Neutrophil (primary cell): Measurements from ENCODE around the gene CARD19.

Experiments used
- H3K27ac ChIP-seq: fragments of 200-600 bp; sonication (generic); 2 replicates; pipeline ENCODE4 v1.5.1; 2016; ENCODE audit warnings: mild to moderate bottlenecking, moderate library complexity
- H3K27me3 ChIP-seq: fragments of 200-600 bp; sonication (generic); 2 replicates; pipeline ENCODE4 v1.6.0; 2016; ENCODE audit warnings: mild to moderate bottlenecking
- H3K36me3 ChIP-seq: fragments of 200-600 bp; sonication (generic); 2 replicates; pipeline ENCODE4 v1.5.1; 2017
- H3K4me1 ChIP-seq, 2 experiments: fragments of 200-600 bp in 1 of 2; sonication (generic) in 1 of 2; 1 replicate in 1 of 2; 2 replicates in 1 of 2; pipeline versions ENCODE4 v1.5.1 to v1.6.1; 2013 to 2016; ENCODE audit warnings: low read depth in 1 of 2, low read length in 1 of 2, mild to moderate bottlenecking in 1 of 2, moderate library complexity in 1 of 2; ENCODE audit not compliant: control insufficient read depth in 1 of 2, insufficient read depth in 1 of 2
- H3K4me3 ChIP-seq, 2 experiments: fragments of 200-600 bp in 1 of 2; sonication (generic) in 1 of 2; 1 replicate in 1 of 2; 2 replicates in 1 of 2; pipeline ENCODE4 v1.5.1; 2013 to 2016; ENCODE audit warnings: low read depth in 1 of 2, low read length in 1 of 2, mild to moderate bottlenecking in 1 of 2, moderate library complexity in 1 of 2
- H3K9me3 ChIP-seq: fragments of 200-600 bp; sonication (generic); 2 replicates; pipeline ENCODE4 v1.5.1; 2016
- CTCF ChIP-seq: fragments of 200-600 bp; sonication (generic); IDR thresholded peaks from 2 replicates; pipeline ENCODE4 v1.5.1; 2016; ENCODE audit warnings: antibody characterized with exemption

Gene CARD19

GRCh38 chr9:93129286-93129685, 33.3 kb downstream of the CARD19 start:
- H3K36me3 ChIP-seq: peaks cover 87% of the 10 kb centered on the region
- H3K4me1 ChIP-seq: peaks cover 77 to 81% of the 10 kb centered on the region in 2 experiments
- H3K27ac ChIP-seq: peak overlapping the region; percentile 100
- peak; percentile 23 for TF ChIP-seq CTCF
- H3K4me3 ChIP-seq: peak overlapping the region; percentile 93 to 94
- H3K9me3 ChIP-seq: no peaks in the 10 kb centered on the region
- H3K27me3 ChIP-seq: no peaks in the 10 kb centered on the region

GRCh38 chr9:93129691-93130500, 33.9 kb downstream of the CARD19 start:
- Histone ChIP-seq H3K27me3 (peaks cover 2% of the 10 kb centered on the region), H3K4me3 (peak overlapping the region; percentile 93 to 94), H3K9me3 (no peaks in the 10 kb centered on the region), H3K27ac (peak overlapping the region; percentile 100), H3K4me1 (peaks cover 82 to 87% of the 10 kb centered on the region in 2 experiments), H3K36me3 (peaks cover 81% of the 10 kb centered on the region)
- TF ChIP-seq CTCF: no peak

GRCh38 chr9:93130861-93131481, 35.0 kb downstream of the CARD19 start:
- peak overlapping the region; percentile 100 for H3K27ac ChIP-seq
- no peak for TF ChIP-seq CTCF
- H3K4me3 ChIP-seq: peak overlapping the region; percentile 93 to 94
- peaks cover 13% of the 10 kb centered on the region for H3K27me3 ChIP-seq
- peaks cover 84 to 86% of the 10 kb centered on the region in 2 experiments for H3K4me1 ChIP-seq
- peaks cover 70% of the 10 kb centered on the region for H3K36me3 ChIP-seq
- H3K9me3 ChIP-seq: no peaks in the 10 kb centered on the region

GRCh38 chr9:93131599-93132286, 35.7 kb downstream of the CARD19 start:
- Histone ChIP-seq H3K4me1 (peaks cover 76 to 78% of the 10 kb centered on the region in 2 experiments), H3K27ac (peak overlapping the region; percentile 100), H3K27me3 (peaks cover 21% of the 10 kb centered on the region), H3K4me3 (peak overlapping the region; percentile 93 to 94), H3K36me3 (peaks cover 63% of the 10 kb centered on the region), H3K9me3 (no peaks in the 10 kb centered on the region)
- TF ChIP-seq CTCF: no peak

GRCh38 chr9:93132287-93132927, 36.4 kb downstream of the CARD19 start:
- peaks cover 56% of the 10 kb centered on the region for H3K36me3 ChIP-seq
- peaks cover 27% of the 10 kb centered on the region for H3K27me3 ChIP-seq
- H3K9me3 ChIP-seq: no peaks in the 10 kb centered on the region
- TF ChIP-seq CTCF: no peak
- H3K27ac ChIP-seq: peak overlapping the region; percentile 100
- H3K4me1 ChIP-seq: peaks cover 70 to 71% of the 10 kb centered on the region in 2 experiments
- H3K4me3 ChIP-seq: peak overlapping the region; percentile 93 to 94
